Testis (tissue), 3 donors: ENCODE results near the gene ICA1. TPM values are rescaled to one million over a fixed set of nuclear protein-coding genes. Genes with fewer than 3 reads are reported as not detected.

Experiments
- DNase-seq: peaks from one replicate; pipeline ENCODE4 v3.0.0-alpha.2; 2019
- H3K27ac ChIP-seq, 2 donors: fragments of 200-600 bp; sonication (generic); one replicate each; pipeline ENCODE4 v1.5.1; 2019
- H3K27me3 ChIP-seq: fragments of 200-600 bp; sonication (generic); one replicate; pipeline ENCODE4 v1.5.1; 2019
- H3K36me3 ChIP-seq: fragments of 200-600 bp; sonication (generic); one replicate; pipeline ENCODE4 v1.5.1; 2017; ENCODE audit warnings: low read depth; ENCODE audit errors: missing control alignments
- H3K4me1 ChIP-seq: fragments of 200-600 bp; sonication (generic); one replicate; pipeline ENCODE4 v1.5.1; 2019
- H3K4me3 ChIP-seq, 2 donors: fragments of 200-600 bp; sonication (generic); one replicate each; pipeline ENCODE4 v1.5.1; 2017 to 2019
- H3K9me3 ChIP-seq: fragments of 200-600 bp; sonication (generic); one replicate; pipeline ENCODE4 v1.5.1; 2017
- CTCF ChIP-seq, 3 experiments: fragments of 450-650 bp in 2 of 3; fragments of 200-600 bp in 1 of 3; sonication (generic) in 1 of 3; IDR thresholded peaks; one replicate each; pipeline ENCODE4 v1.5.1; 2016 to 2019; ENCODE audit warnings: antibody characterized with exemption in 3 of 3, mild to moderate bottlenecking in 2 of 3, moderate library complexity in 1 of 3
- POLR2A ChIP-seq: fragments of 450-650 bp; IDR thresholded peaks from one replicate; pipeline ENCODE4 v1.6.1; 2017; ENCODE audit warnings: antibody characterized with exemption, mild to moderate bottlenecking, moderate library complexity
- WGBS, 2 donors: methylation state at CpG; one replicate each; pipeline ENCODE4 v1.1.5; 2018; 5-methylcytosine and 5-hydroxymethylcytosine counted together
- intact Hi-C: fragments of 100-400 bp; cut with DNase I; formaldehyde crosslinking; loops from one replicate; pipeline ENCODE4 v1.15.1; 2023; ENCODE audit warnings: low total_unique reads
- polyA plus RNA-seq: library from polyadenylated mRNA; stranded (reverse); fragments of 350-450 nt; fragmentation: Illumina TruSeq; extraction: RNeasy Lipid Tissue Mini Kit (QIAGEN cat#74804); gene quantifications from one replicate; pipeline ENCODE4 v1.2.3, GENCODE V29; 2014; ENCODE audit warnings: low read depth, low replicate concordance; ENCODE audit not compliant: insufficient read depth
- total RNA-seq, 2 donors: library from RNA; depleted of rRNA; stranded (reverse); fragments of >200 nt; gene quantifications; one replicate each; pipeline ENCODE4 v1.2.3, GENCODE V29; 2016

Gene ICA1
- total and polyA plus RNA-seq, 3 donors from 2014 or later: 33.6 to 90.3 (median 76.1) TPM

- TF ChIP-seq POLR2A (no peak), CTCF (IDR thresholded peaks at IDR 0.05) (no peak)
- Histone ChIP-seq H3K36me3 (no peaks in the 10 kb centered on the region), H3K9me3 (no peaks in the 10 kb centered on the region), H3K27me3 (no peaks in the 10 kb centered on the region), H3K4me3 (no peak overlapping the region), H3K4me1 (no peaks in the 10 kb centered on the region), H3K27ac (no peak overlapping the region)
- WGBS, 2 donors: 85 to 94% methylated on average over 2 of the region's 2 CpGs
- no peak for DNase-seq
- intact Hi-C loops: no loop called here
These were observed 20.9 kb upstream of the ICA1 start for GRCh38 chr7:8282871-8283270.

GRCh38 chr7:8282162-8282561 is 20.2 kb upstream of the ICA1 start:
- no peaks in the 10 kb centered on the region for H3K27me3 ChIP-seq
- H3K36me3 ChIP-seq: no peaks in the 10 kb centered on the region
- no peak overlapping the region for H3K27ac ChIP-seq
- no peaks in the 10 kb centered on the region for H3K4me1 ChIP-seq
- intact Hi-C loops: no loop called here
- no peak for DNase-seq
- WGBS, 2 donors: 67 to 75% methylated on average over 2 to 3 of the region's 3 CpGs
- no peak for TF ChIP-seq POLR2A
- no peak for TF ChIP-seq CTCF (IDR thresholded peaks at IDR 0.05)
- H3K4me3 ChIP-seq: no peak overlapping the region
- no peaks in the 10 kb centered on the region for H3K9me3 ChIP-seq

GRCh38 chr7:8278183-8278582 is 16.2 kb upstream of the ICA1 start:
- DNase-seq: no peak
- WGBS, 2 donors: 44 to 68% methylated on average over 2 of the region's 2 CpGs
- no peaks in the 10 kb centered on the region for H3K9me3 ChIP-seq
- H3K4me3 ChIP-seq: no peak overlapping the region
- H3K4me1 ChIP-seq: no peaks in the 10 kb centered on the region
- no peaks in the 10 kb centered on the region for H3K36me3 ChIP-seq
- H3K27me3 ChIP-seq: no peaks in the 10 kb centered on the region
- intact Hi-C loops: no loop called here
- H3K27ac ChIP-seq: no peak overlapping the region
- no peak for TF ChIP-seq CTCF (IDR thresholded peaks at IDR 0.05)
- no peak for TF ChIP-seq POLR2A

- Histone ChIP-seq H3K4me1 (no peaks in the 10 kb centered on the region), H3K27me3 (no peaks in the 10 kb centered on the region), H3K36me3 (no peaks in the 10 kb centered on the region), H3K27ac (no peak overlapping the region), H3K9me3 (no peaks in the 10 kb centered on the region), H3K4me3 (no peak overlapping the region)
- WGBS, 2 donors: 73 to 75% methylated on average over 3 of the region's 3 CpGs
- intact Hi-C loops: no loop called here
- DNase-seq: no peak
- no peak for TF ChIP-seq POLR2A
- no peak for TF ChIP-seq CTCF (IDR thresholded peaks at IDR 0.05)
These were observed 15.5 kb upstream of the ICA1 start for GRCh38 chr7:8277394-8277982.

- intact Hi-C loops: no loop called here
- no peaks in the 10 kb centered on the region for H3K27me3 ChIP-seq
- no peak for DNase-seq
- no peaks in the 10 kb centered on the region for H3K4me1 ChIP-seq
- H3K27ac ChIP-seq: no peak overlapping the region
- H3K36me3 ChIP-seq: no peaks in the 10 kb centered on the region
- no peak overlapping the region for H3K4me3 ChIP-seq
- WGBS, 2 donors: 75 to 98% methylated on average over 2 of the region's 2 CpGs
- TF ChIP-seq CTCF (IDR thresholded peaks at IDR 0.05) (no peak), POLR2A (no peak)
- no peaks in the 10 kb centered on the region for H3K9me3 ChIP-seq
These were observed 12.6 kb upstream of the ICA1 start for GRCh38 chr7:8274589-8274988.
